Common myeloid progenitor, CD34-positive (primary cell): ENCODE data around the gene ZNF280A.
A peak's percentile ranks its signal among the peaks of the same experiment; 100 is the strongest.

Experiments
- CTCF ChIA-PET: fragments of 350-600 bp; sonication (Branson Sonifier 250); formaldehyde crosslinking; loops from one replicate; lab custom pipeline; 2021; ENCODE audit warnings: antibody characterized with exemption; lab: Charles Lee
- POLR2A ChIA-PET: fragments of 350-600 bp; sonication (Branson Sonifier 250); formaldehyde crosslinking; loops from one replicate; lab custom pipeline; 2021; ENCODE audit warnings: antibody characterized with exemption; lab: Charles Lee
- DNase-seq, 3 donors: peaks; one replicate each; pipeline versions ENCODE4 v3.0.0 to v3.0.0-alpha.2; 2013
- H3K27ac ChIP-seq, 2 experiments: 1 replicate in 1 of 2; 2 replicates in 1 of 2; pipeline ENCODE4 v1.7.0; 2013; ENCODE audit warnings: inconsistent platforms in 2 of 2, low read length in 2 of 2, mild to moderate bottlenecking in 2 of 2, low read depth in 1 of 2, moderate library complexity in 1 of 2; ENCODE audit not compliant: severe bottlenecking in 2 of 2, insufficient read depth in 1 of 2, poor library complexity in 1 of 2
- H3K27me3 ChIP-seq, 5 experiments: replicated peaks in 2 of 5; 1 replicate in 3 of 5; 2 replicates in 2 of 5; pipeline versions ENCODE4 v1.6.1 to v1.7.0; 2013; ENCODE audit warnings: low read length in 4 of 5, mild to moderate bottlenecking in 2 of 5, moderate library complexity in 2 of 5, inconsistent platforms in 1 of 5; ENCODE audit not compliant: insufficient read depth in 5 of 5, control insufficient read depth in 4 of 5
- H3K36me3 ChIP-seq, 4 experiments: 1 replicate in 2 of 4; 2 replicates in 2 of 4; pipeline versions ENCODE4 v1.6.1 to v1.7.0; 2013; ENCODE audit warnings: low read length in 3 of 4, control low read depth in 1 of 4, mild to moderate bottlenecking in 1 of 4; ENCODE audit not compliant: control insufficient read depth in 4 of 4, insufficient read depth in 4 of 4
- H3K4me1 ChIP-seq, 4 experiments: 1 replicate in 3 of 4; 2 replicates in 1 of 4; pipeline versions ENCODE4 v1.6.1 to v1.7.1; 2013; ENCODE audit warnings: low read length in 3 of 4, mild to moderate bottlenecking in 3 of 4, control low read depth in 1 of 4, inconsistent platforms in 1 of 4, moderate library complexity in 1 of 4; ENCODE audit not compliant: control insufficient read depth in 4 of 4, insufficient read depth in 4 of 4; ENCODE audit errors: control extremely low read depth in 1 of 4
- H3K4me3 ChIP-seq, 7 experiments: 1 replicate in 4 of 7; 2 replicates in 3 of 7; pipeline versions ENCODE4 v1.5.1 to v1.7.0; 2013; ENCODE audit warnings: mild to moderate bottlenecking in 7 of 7, low read length in 6 of 7, moderate library complexity in 6 of 7, inconsistent platforms in 2 of 7, low read depth in 2 of 7, control low read depth in 1 of 7; ENCODE audit not compliant: insufficient read depth in 4 of 7, control insufficient read depth in 1 of 7; ENCODE audit errors: extremely low read depth in 1 of 7
- H3K9me3 ChIP-seq, 5 experiments: 1 replicate in 4 of 5; 2 replicates in 1 of 5; pipeline versions ENCODE4 v1.6.1 to v1.7.1; 2013; ENCODE audit warnings: low read length in 4 of 5, mild to moderate bottlenecking in 2 of 5, inconsistent platforms in 1 of 5, low read depth in 1 of 5, moderate library complexity in 1 of 5; ENCODE audit not compliant: control insufficient read depth in 4 of 5, insufficient read depth in 2 of 5; ENCODE audit errors: control extremely low read depth in 1 of 5
- WGBS: methylation state at CpG from one replicate; pipeline ENCODE4 v1.1.5; 2013; ENCODE audit not compliant: insufficient coverage; 5-methylcytosine and 5-hydroxymethylcytosine counted together

The ZNF280A gene

DNA sequence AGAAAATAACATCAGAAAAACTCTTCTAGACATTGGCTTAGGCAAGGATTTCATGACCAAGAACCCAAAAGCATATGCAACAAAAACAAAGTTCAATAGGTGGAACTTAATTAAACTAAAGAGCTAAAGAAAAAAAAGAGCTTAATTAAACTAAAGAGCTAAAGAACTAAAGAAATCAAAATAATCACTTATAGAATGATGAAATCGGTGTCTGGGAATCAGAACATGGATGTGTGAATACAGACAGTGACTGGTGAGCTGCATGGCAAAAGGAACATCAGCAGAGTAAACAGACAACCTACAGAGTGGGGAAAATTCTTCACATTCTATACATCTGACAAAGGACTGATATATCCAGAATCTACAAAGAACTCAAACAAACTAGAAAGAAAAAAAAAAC is 53.0 kb downstream of the ZNF280A start:
- ChIA-PET CTCF (interaction anchor here (1.0 to 2.0 kb wide), 4 partner anchors 86 to 490 kb away, joined by 3 to 5 read pairs (median 4); no protein-coding TSS in a partner anchor), POLR2A (no interaction called here)
- no peak for DNase-seq
- H3K9me3 ChIP-seq: peaks cover 2 to 12% (median 5%) of the 10 kb centered on the region in 5 experiments
- no CpG with 5 or more reads among the region's 1 CpG for WGBS
- no peak overlapping the region for H3K27ac ChIP-seq
- H3K27me3 ChIP-seq: peaks cover 0 to 26% (median 2%) of the 10 kb centered on the region in 5 experiments
- H3K4me1 ChIP-seq: peaks cover 0 to 4% (median 0%) of the 10 kb centered on the region in 4 experiments
- no peak overlapping the region for H3K4me3 ChIP-seq
- H3K36me3 ChIP-seq: no peaks in the 10 kb centered on the region

DNA sequence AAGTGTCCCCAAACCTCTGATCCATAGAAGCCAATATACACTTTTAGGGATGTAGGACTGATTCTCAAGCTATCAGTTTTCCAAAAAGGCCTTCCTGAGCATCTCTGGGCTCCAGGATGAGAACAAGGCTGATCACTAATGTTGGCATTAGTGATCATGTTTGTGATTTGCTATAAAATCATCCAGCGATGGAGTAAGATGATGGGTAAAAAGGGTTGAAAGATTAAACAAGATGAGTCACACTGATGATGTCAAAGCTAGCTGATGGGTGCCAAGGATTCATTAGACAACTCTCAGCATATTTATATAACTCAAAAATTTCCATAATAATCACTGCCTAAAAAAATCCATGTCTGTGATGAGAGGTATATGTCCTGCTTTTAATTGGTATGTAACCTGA is 54.3 kb downstream of the ZNF280A start:
- Histone ChIP-seq H3K4me1 (peaks cover 0 to 4% (median 0%) of the 10 kb centered on the region in 4 experiments), H3K36me3 (no peaks in the 10 kb centered on the region), H3K27me3 (peaks cover 0 to 30% (median 2%) of the 10 kb centered on the region in 5 experiments), H3K9me3 (peaks cover 2 to 12% (median 5%) of the 10 kb centered on the region in 5 experiments), H3K27ac (no peak overlapping the region), H3K4me3 (no peak overlapping the region)
- ChIA-PET POLR2A (no interaction called here), CTCF (interaction anchor here (0.7 to 2.0 kb wide), 6 partner anchors 10 to 116 kb away, joined by 3 to 6 read pairs (median 4); no protein-coding TSS in a partner anchor)
- no peak for DNase-seq
- WGBS: 100% methylated on average over 1 of the region's 1 CpG

GRCh38 chr22:22465094-22465602 is 54.9 kb downstream of the ZNF280A start:
- CTCF ChIA-PET: interaction anchor here (1.4 to 2.0 kb wide), 5 partner anchors 9 to 121 kb away, joined by 4 to 6 read pairs (median 5); no protein-coding TSS in a partner anchor
- Histone ChIP-seq H3K27me3 (peaks cover 0 to 31% (median 2%) of the 10 kb centered on the region in 5 experiments), H3K36me3 (no peaks in the 10 kb centered on the region), H3K9me3 (peaks cover 2 to 18% (median 9%) of the 10 kb centered on the region in 5 experiments), H3K4me3 (no peak overlapping the region), H3K4me1 (peaks cover 0 to 4% (median 0%) of the 10 kb centered on the region in 4 experiments), H3K27ac (no peak overlapping the region)
- POLR2A ChIA-PET: no interaction called here
- DNase-seq: no peak
- 100% methylated on average over 1 of the region's 7 CpGs for WGBS

- H3K27ac ChIP-seq: no peak overlapping the region
- H3K9me3 ChIP-seq: peaks cover 1 to 18% (median 10%) of the 10 kb centered on the region in 5 experiments
- H3K27me3 ChIP-seq: peaks cover 0 to 32% (median 2%) of the 10 kb centered on the region in 5 experiments
- CTCF ChIA-PET: interaction anchor here (0.7 to 2.0 kb wide), 16 partner anchors 7 to 496 kb away, joined by 3 to 11 read pairs (median 3); no protein-coding TSS in a partner anchor
- no peaks in the 10 kb centered on the region for H3K36me3 ChIP-seq
- H3K4me3 ChIP-seq: no peak overlapping the region
- DNase-seq: no peak
- POLR2A ChIA-PET: no interaction called here
- 92% methylated on average over 11 of the region's 11 CpGs for WGBS
- peaks cover 0 to 4% (median 0%) of the 10 kb centered on the region in 4 experiments for H3K4me1 ChIP-seq
Measured at GRCh38 chr22:22464541-22465054, 55.5 kb downstream of the ZNF280A start.

DNA sequence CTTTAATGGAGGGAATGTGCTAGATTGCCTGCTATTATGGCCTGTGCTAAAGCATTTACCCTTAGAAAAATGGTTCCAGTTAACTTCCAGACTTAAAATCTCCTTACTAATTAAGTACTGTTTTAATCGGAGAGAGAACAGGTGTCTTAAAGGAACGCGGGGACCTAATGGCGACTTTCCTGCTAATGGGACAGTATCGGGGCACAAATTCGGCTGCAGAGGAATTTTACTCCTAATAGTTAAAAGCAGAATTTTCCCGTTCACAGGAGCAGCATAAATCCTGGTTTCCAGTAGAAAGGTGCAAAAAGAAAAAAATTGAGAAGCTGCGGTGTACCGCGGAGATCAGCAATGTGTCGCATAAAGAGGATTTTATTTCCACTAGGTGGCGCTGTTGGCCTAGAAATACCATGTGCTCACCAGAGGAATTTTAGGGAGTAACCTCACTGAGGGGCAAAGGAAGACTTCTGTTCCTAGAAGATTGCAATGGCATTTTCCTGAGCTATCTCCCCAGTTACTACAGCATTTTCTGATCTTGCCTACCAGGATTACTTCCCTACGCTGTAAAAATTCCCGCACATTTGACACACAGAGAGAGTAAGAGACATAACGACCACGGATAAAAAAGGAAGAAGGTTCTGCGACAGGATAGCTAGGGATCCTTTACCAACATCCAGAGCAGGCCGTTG is 56.1 kb downstream of the ZNF280A start:
- Histone ChIP-seq H3K27me3 (peaks cover 0 to 34% (median 2%) of the 10 kb centered on the region in 5 experiments), H3K4me1 (peaks cover 0 to 4% (median 0%) of the 10 kb centered on the region in 4 experiments), H3K9me3 (peaks cover 0 to 23% (median 15%) of the 10 kb centered on the region in 5 experiments), H3K27ac (no peak overlapping the region), H3K36me3 (no peaks in the 10 kb centered on the region), H3K4me3 (no peak overlapping the region)
- CTCF ChIA-PET: interaction anchor here (0.7 to 2.0 kb wide), 24 partner anchors 8 to 496 kb away, joined by 3 to 11 read pairs (median 3); no protein-coding TSS in a partner anchor
- POLR2A ChIA-PET: no interaction called here
- DNase-seq: peak; percentile 76 to 84 (median 77)
- 18% methylated on average over 14 of the region's 18 CpGs for WGBS
